Stimulated activated CD4-positive, alpha-beta T cell treated with anti-CD3 and anti-CD28 coated beads, Interleukin-1b, Interleukin-23, amount 100 ng/mL, for 4 hours (primary cell): Measurements from ENCODE around the gene TSTD2.
"Not testable (repeated sequence)": the region's sequence is repeated elsewhere in the genome, so short reads cannot be mapped to it uniquely, and the experiment has no call there.

Source experiments
- DNase-seq, 2 donors: peaks; one replicate each; pipeline ENCODE4 v3.0.0-alpha.2; 2020; ENCODE audit warnings: low read depth in 2 of 2

Gene TSTD2

GRCh38 chr9:97586909-97587308 is 46.3 kb downstream of the TSTD2 start:
- not testable (repeated sequence) for DNase-seq

- not testable (repeated sequence) for DNase-seq
Measured at GRCh38 chr9:97584778-97585177, 48.4 kb downstream of the TSTD2 start.

GRCh38 chr9:97581590-97581989 is 51.6 kb downstream of the TSTD2 start:
- not testable (repeated sequence) for DNase-seq

- DNase-seq = no peak
Measured at GRCh38 chr9:97579914-97580313, 53.3 kb downstream of the TSTD2 start.

- DNase-seq = no peak
Measured at GRCh38 chr9:97578846-97579245, 54.3 kb downstream of the TSTD2 start.

GRCh38 chr9:97577051-97577450 is 56.1 kb downstream of the TSTD2 start:
- DNase-seq = no peak

- DNase-seq = no peak
Measured at GRCh38 chr9:97575673-97576200, 57.4 kb downstream of the TSTD2 start.

- DNase-seq = not testable (repeated sequence)
Measured at GRCh38 chr9:97574921-97575672, 58.1 kb downstream of the TSTD2 start.

- not testable (repeated sequence) for DNase-seq
Measured at GRCh38 chr9:97574101-97574571, 59.0 kb downstream of the TSTD2 start.

- no peak for DNase-seq
Measured at GRCh38 chr9:97573482-97574073, 59.6 kb downstream of the TSTD2 start.

GRCh38 chr9:97572892-97573365 is 60.2 kb downstream of the TSTD2 start:
- DNase-seq = no peak

- no peak for DNase-seq
Measured at GRCh38 chr9:97572196-97572891, 60.8 kb downstream of the TSTD2 start.

- DNase-seq = no peak
Measured at GRCh38 chr9:97571664-97572063, 61.5 kb downstream of the TSTD2 start.

GRCh38 chr9:97570899-97571298 is 62.3 kb downstream of the TSTD2 start:
- DNase-seq = no peak

GRCh38 chr9:97568461-97569275 is 64.5 kb downstream of the TSTD2 start:
- no peak for DNase-seq

GRCh38 chr9:97567894-97568202 is 65.3 kb downstream of the TSTD2 start:
- no peak for DNase-seq

GRCh38 chr9:97567182-97567893 is 65.8 kb downstream of the TSTD2 start:
- DNase-seq = no peak

- DNase-seq = no peak
Measured at GRCh38 chr9:97565262-97565661, 67.9 kb downstream of the TSTD2 start.

GRCh38 chr9:97564291-97565175 is 68.6 kb downstream of the TSTD2 start:
- DNase-seq = no peak
